ENCODE data around the gene BICRA. TPM values are rescaled to one million over a fixed set of nuclear protein-coding genes. Genes with fewer than 3 reads are reported as not detected.

BICRA gene
- total and polyA plus RNA-seq, 2 of the 4 experiments (the other 2 are of a cell fraction) = 1.8 to 3.5 TPM

- H3K79me1 ChIP-seq (ENCODE audit: low read depth in 1 of 2, low read length in 2 of 2) = peaks cover 12 to 58% of the 10 kb centered on the region in 2 experiments
- peak overlapping the region; percentile 93 for H2AK9ac ChIP-seq (replicated peaks; ENCODE audit: low read depth, low read length, poor library complexity)
- peak overlapping the region; percentile 78 for H3K56ac ChIP-seq (ENCODE audit: extremely low read depth, insufficient read depth, low read length)
- peaks cover 49% of the 10 kb centered on the region for H3K36me3 ChIP-seq (ENCODE audit: control insufficient read depth, insufficient read depth, low read length)
- peaks cover 39% of the 10 kb centered on the region for H3K4me1 ChIP-seq (ENCODE audit: control insufficient read depth, insufficient read depth, low read length)
- peak overlapping the region; percentile 98 for H2BK5ac ChIP-seq (ENCODE audit: low read depth, low read length, poor library complexity, severe bottlenecking)
- H2AFZ ChIP-seq (replicated peaks; ENCODE audit: low read length, poor library complexity) = peak overlapping the region; percentile 84
- dilution Hi-C loops (cut with HindIII; ENCODE audit: low sequenced_read_pairs, unreplicated experiment) (no loop called here), in situ Hi-C loops (cut with MboI; ENCODE audit: low sequenced_read_pairs) (loop anchor here (25.0 kb wide), 1 partner anchor 432 kb away; no protein-coding TSS in a partner anchor), intact Hi-C loops (cut with micrococcal nuclease) (loop anchor here (1.0 kb wide), 1 partner anchor 24 kb away; no protein-coding TSS in a partner anchor)
- DNase-seq (peak; percentile 99), ATAC-seq (ENCODE audit: low read depth) (peak; percentile 85)
- H2BK120ac ChIP-seq (ENCODE audit: low read depth, low read length) = peak overlapping the region; percentile 74
- H2BK15ac ChIP-seq (ENCODE audit: low read depth, low read length) = peak overlapping the region; percentile 32; the same call in 1 of the 3 replicates
- H3K18ac ChIP-seq (ENCODE audit: low read depth, low read length) = peak overlapping the region; percentile 72; the same call in 1 of the 2 replicates
- no peaks in the 10 kb centered on the region for H3K27me3 ChIP-seq (ENCODE audit: control insufficient read depth, insufficient read depth, low read length)
- H4K91ac ChIP-seq (ENCODE audit: insufficient read depth, low read depth, low read length) = peak overlapping the region; percentile 96
- 0% methylated on average over 10 of the region's 26 CpGs; no CpG with 5 or more reads in 1 of the 2 experiments for WGBS, 2 experiments (ENCODE audit: extremely low coverage in 2 of 2, insufficient read length in 1 of 2)
- peak overlapping the region; percentile 68 for H3K23ac ChIP-seq (ENCODE audit: low read depth, low read length)
- H4K8ac ChIP-seq (ENCODE audit: low read depth in 2 of 2, low read length in 2 of 2) = peak overlapping the region; percentile 2 to 86
- 0 out of 2 replicates have a peak overlapping the region, but pooled peaks have one; percentile 7 for H3K4me3 ChIP-seq (ENCODE audit: insufficient read depth, low read depth, low read length)
- H3K4me2 ChIP-seq (ENCODE audit: low read depth, low read length) = peak overlapping the region; percentile 66; the same call in 1 of the 2 replicates
- H4K5ac ChIP-seq (ENCODE audit: low read depth, low read length) = peak overlapping the region; percentile 59; the same call in 1 of the 2 replicates
- peaks cover 52% of the 10 kb centered on the region for H4K20me1 ChIP-seq (ENCODE audit: insufficient read depth, low read length)
- peak overlapping the region; percentile 94 for H2AK5ac ChIP-seq (ENCODE audit: low read depth, low read length)
- ChIA-PET POLR2A (ENCODE audit: unreplicated experiment) (interaction anchor here (1.0 kb wide), 2 partner anchors 11 to 13 kb away, joined by 9 to 36 read pairs; no protein-coding TSS in a partner anchor), CTCF (interaction anchor here (1.3 kb wide), 1 partner anchor 21 kb away, joined by 3 read pairs; no protein-coding TSS in a partner anchor)
- H3K9me1 ChIP-seq (ENCODE audit: insufficient read depth, low read length) = peaks cover 24% of the 10 kb centered on the region
- H3K9ac ChIP-seq (ENCODE audit: low read depth, low read length) = peak overlapping the region; percentile 58
- peak overlapping the region; percentile 76 for H3K14ac ChIP-seq (replicated peaks; ENCODE audit: low read depth, low read length)
- peak overlapping the region; percentile 87 for H3K4ac ChIP-seq (ENCODE audit: low read depth, low read length)
- peak overlapping the region; percentile 58; the same call in 1 of the 2 replicates for H2BK20ac ChIP-seq (ENCODE audit: low read depth, low read length)
- H3K27ac ChIP-seq (ENCODE audit: insufficient read depth, low read length) = peak overlapping the region; percentile 97
- no peaks in the 10 kb centered on the region for H3K9me3 ChIP-seq (ENCODE audit: control insufficient read depth, insufficient read depth, low read length)
- no TSS peak for BruUV-seq (replicated peaks)
- TF ChIP-seq ELK1 (IDR thresholded peaks at IDR 0.05; ENCODE audit: borderline replicate concordance, low read depth, low read length) (no peak), RAD21 (IDR thresholded peaks at IDR 0.05; ENCODE audit: low read length) (peak; percentile 26; the same call in 1 of the 2 replicates), MAZ (IDR thresholded peaks at IDR 0.05; ENCODE audit: borderline replicate concordance, low read depth, low read length) (peak; percentile 85), CEBPB (IDR thresholded peaks at IDR 0.05; ENCODE audit: low read depth, low read length) (no peak), MXI1 (IDR thresholded peaks at IDR 0.05; ENCODE audit: borderline replicate concordance, low read depth, low read length) (peak; percentile 98), MAFK (IDR thresholded peaks at IDR 0.05; ENCODE audit: low read depth, low read length) (no peak), POLR2A (IDR thresholded peaks at IDR 0.05; ENCODE audit: low read depth, low read length) (no peak), USF2 (IDR thresholded peaks at IDR 0.05; ENCODE audit: low read depth, low read length) (peak; percentile 96), SMC3 (IDR thresholded peaks at IDR 0.05; ENCODE audit: low read depth, low read length) (no peak), CHD1 (IDR thresholded peaks at IDR 0.05; ENCODE audit: low read depth, low read length) (no peak), CTCF (conservative IDR thresholded peaks at IDR 0.05; ENCODE audit: low read depth, low read length) (no peak), BHLHE40 (IDR thresholded peaks at IDR 0.05; ENCODE audit: low read depth, low read length) (peak; percentile 46), NFE2L2 (IDR thresholded peaks at IDR 0.05; ENCODE audit: low read depth, low read length) (no peak)
Measured at GRCh38 chr19:47719047-47719859, 110.3 kb downstream of the BICRA start.
